Measurements from ENCODE around the gene DAGLB.
"Not testable (repeated sequence)": the region's sequence is repeated elsewhere in the genome, so short reads cannot be mapped to it uniquely, and the experiment has no call there.

DAGLB gene, protein sequence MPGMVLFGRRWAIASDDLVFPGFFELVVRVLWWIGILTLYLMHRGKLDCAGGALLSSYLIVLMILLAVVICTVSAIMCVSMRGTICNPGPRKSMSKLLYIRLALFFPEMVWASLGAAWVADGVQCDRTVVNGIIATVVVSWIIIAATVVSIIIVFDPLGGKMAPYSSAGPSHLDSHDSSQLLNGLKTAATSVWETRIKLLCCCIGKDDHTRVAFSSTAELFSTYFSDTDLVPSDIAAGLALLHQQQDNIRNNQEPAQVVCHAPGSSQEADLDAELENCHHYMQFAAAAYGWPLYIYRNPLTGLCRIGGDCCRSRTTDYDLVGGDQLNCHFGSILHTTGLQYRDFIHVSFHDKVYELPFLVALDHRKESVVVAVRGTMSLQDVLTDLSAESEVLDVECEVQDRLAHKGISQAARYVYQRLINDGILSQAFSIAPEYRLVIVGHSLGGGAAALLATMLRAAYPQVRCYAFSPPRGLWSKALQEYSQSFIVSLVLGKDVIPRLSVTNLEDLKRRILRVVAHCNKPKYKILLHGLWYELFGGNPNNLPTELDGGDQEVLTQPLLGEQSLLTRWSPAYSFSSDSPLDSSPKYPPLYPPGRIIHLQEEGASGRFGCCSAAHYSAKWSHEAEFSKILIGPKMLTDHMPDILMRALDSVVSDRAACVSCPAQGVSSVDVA

DNA sequence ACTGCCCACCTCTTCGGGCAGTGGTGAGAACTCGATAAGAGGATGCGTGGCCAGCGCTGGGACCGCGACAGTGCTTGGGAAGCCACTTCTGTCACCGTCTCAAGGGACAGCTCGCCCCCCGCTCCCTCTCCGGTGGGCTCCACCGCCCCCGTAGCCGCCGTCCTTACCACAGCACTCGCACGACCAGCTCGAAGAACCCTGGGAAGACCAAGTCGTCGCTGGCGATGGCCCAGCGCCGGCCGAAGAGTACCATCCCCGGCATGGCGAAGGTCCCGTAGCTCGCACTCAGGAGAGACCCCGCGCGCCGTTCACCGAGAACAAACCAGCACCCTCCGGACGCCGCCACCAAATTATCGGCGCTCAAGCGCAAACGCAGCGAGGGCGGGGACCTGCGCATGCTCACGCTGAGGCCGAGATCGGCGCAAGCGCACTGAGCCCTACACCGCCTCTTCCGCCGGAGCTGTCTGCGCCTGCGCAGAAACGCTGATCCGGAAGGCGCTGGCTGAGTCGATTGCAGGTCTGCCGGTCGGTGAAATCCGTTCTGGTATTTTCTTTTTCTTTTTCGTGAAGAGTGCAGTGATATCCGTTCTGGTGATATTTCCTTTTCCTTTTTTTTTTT, at the start of gene DAGLB:
Gene DAGLB, minus strand, starts transcription at position 374 of the 619 bp plus-strand sequence. Its CDS starts 112 bp downstream, at position 262.
- peak; percentile 99 for DNase-seq (ENCODE audit: low spot score)

GRCh38 chr7:6497637-6497905, 49.8 kb upstream of the DAGLB start:
- no peak for DNase-seq (ENCODE audit: low spot score)

DNA sequence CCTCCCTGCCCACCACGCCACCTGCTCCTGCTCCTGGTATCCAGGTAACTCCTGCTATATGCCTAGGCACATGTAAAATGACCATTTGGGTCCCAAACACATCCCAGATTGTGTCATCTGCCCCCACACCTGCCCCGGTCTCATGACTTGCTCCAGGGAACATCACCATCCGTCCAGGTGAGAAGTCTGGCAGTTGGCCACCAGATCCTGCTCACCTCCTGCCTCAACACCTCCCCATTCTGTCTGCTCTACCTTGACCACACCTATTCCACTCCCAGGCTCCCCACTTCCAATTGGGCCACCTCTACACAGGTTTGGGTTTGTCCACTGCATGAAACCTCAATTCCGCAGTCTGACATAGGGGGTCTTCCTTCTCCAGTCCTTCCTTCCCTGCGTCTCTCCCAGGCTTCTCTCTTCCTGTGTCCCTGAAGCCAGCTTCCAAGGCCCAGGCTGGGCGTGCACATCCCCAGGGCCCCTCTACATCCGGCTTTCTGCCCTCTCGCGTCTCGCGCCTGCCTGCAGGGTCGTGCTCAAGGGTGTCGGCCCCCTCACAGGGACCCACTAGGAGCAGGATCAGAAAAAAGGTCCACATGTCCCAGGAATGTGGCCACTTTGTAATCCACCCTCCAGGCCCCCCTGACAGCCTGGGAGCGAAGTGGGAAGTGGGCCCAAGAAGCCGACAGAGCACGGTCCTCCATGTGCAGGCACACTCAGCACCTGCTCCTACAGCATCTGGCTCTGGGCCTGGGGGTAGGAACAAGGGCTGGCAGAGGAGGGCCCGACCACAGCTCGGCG, 49.3 kb upstream of the DAGLB start:
- no peak for DNase-seq (ENCODE audit: low spot score)

DNA sequence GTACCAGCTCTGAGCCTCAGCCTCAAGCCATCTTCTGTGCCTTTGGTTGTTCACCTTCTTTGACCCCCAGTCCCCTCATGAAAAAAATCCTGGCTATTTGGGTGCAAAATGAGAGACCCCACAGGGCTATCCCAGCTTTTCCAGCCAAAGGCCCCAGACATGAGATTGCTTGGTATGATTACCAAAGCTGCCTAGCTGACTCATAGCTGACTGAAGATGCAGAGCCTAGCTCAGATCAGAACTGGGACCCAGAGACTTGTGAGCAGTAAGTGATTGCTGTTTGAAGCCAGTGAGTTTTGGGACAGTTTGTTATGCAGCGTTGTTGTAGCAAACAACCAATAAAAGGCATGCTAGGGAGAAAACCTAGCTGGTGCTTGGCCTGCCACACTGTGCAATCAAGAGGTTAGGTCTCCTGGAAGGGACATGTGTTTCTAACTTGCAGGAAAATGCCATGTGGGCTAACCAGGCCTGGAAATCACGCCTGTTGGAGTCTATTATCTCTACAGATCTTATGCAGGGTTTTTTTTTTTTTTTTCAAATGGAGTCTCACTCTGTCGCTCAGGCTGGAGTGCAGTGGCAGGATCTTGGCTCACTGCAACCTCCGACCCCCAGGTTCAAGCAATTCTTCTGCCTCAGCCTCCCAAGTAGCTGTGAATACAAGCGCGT, 48.0 kb upstream of the DAGLB start:
- no peak for DNase-seq (ENCODE audit: low spot score)

- no peak for DNase-seq (ENCODE audit: low spot score)
Observed at GRCh38 chr7:6494365-6494764, 46.6 kb upstream of the DAGLB start.

GRCh38 chr7:6491194-6491593, 43.4 kb upstream of the DAGLB start:
- no peak for DNase-seq (ENCODE audit: low spot score)

DNA sequence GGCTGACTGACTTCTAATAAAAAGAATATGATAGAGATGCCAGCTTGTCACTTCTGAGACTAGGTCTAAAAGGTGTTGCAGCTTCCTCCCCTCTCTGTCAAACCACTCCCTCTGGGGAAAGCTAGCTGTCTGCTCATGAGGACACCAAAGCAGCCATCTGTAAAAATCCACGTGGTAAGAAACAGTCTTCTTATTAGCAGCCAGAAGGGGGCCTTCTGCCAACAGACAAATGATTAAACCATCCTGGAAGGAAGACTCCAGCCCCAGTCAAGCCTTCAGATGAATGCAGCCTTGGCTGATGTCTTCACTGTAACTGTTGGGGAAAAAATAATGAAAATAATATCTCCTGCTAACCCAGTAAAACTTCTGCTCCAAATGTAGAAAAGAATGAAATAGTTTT, 41.9 kb upstream of the DAGLB start:
- DNase-seq (ENCODE audit: low spot score): no peak

DNA sequence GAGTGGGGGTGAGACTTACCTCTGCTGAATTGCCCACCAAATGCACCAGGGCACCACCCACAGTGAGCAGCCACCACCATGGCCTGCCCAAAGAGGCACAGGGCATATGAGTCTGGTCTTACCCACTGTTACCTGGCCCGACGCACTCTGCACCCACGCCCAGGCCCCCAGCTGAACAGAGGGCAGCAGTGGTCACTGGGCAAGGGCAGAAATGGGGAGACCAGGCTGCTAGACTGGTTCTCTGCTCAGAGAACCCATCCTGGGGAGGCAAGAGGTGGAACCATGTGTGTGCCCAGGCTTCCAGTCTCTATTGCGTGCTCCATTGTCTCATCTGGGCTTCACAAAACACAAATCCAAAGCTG, 39.4 kb upstream of the DAGLB start:
- no peak for DNase-seq (ENCODE audit: low spot score)

DNA sequence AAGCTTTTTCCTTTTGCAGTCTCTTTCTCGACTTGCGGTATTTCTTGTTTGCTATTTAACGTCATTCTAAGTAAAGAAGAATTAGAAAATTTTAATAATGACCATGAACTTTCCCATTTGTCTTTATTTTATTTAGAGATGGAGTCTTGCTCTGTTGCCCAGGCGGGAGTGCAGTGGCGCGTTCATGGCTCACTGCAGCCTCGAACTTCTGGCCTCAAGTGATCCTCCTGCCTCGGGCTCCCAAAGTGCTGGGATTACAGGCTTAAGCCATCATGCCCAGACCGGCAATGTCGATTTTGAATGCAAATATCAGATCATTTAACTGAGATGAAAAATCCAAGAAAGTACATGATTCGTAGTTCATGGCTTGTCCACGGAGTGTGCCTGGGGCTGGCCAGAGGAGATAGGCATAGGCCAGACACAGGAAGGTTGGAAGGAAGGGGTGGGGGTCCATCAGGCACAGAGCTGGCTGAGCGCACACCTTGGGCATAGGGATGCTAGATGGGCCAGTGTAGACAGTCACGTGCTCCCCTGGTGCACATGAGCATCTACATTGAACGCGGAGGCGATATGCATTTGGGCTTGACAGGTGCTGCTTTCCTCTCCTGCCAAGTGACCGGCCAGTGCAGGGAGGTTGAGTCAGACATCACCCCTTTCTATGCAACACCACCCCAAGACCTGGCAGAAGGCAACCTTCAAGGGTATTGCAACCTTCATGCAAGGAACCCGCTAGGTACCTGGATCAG, 38.9 kb upstream of the DAGLB start:
- DNase-seq (ENCODE audit: low spot score): no peak

DNA sequence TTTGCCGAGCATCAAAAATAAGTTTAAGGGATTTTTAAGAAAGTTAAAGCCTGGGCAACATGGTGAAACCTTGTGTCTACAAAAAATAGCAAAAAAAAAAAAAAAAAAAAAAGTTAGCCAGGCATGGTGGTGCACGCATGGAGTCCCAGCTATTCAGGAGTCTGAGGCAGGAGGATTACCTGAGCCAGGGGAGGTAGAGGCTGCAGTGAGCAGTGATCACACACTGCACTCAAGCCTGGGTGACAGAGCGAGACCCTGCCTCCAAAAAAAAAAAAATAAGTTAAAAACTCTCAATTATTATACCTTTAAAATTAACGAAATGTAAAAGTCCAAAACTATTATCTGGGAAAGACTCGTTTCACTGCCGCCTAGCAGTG, 35.0 kb upstream of the DAGLB start:
- DNase-seq (ENCODE audit: low spot score): no peak

DNA sequence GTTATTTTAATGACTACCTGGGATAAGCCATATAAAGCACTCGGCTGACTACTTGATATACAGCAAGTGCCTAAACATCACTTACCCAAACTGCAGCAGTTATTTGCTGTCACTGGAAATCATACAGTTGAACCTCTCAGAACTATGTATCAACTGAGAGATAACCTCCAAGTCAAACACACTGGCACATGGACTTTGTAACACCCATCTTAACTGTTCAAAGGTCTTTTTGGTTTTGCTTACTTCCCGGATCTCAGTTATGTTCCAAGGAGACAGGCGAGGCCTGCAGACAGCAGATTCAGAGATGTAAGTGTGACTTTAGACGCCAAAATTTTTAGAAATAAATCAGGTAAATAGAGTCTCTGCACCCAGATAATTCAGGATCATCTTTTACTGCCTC, 34.6 kb upstream of the DAGLB start:
- no peak for DNase-seq (ENCODE audit: low spot score)

DNA sequence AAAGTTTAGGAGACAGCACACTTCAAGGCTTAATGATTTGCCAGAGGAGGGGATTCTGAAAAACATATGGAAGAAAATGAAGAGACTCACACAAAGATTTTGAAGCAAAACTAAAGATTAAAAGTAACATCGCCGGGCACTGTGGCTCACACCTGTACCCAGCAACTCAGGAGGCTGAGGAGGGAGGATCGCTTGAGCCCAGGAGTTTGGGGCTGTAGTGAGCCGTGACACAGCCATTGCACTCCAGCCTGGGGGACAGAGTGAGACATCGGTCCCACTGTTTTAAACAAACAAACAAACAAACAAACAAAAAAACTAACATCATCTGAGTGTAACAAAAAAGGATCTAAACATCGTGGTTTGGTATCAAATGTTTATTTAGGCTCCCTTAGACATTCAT, 33.7 kb upstream of the DAGLB start:
- no peak for DNase-seq (ENCODE audit: low spot score)

DNA sequence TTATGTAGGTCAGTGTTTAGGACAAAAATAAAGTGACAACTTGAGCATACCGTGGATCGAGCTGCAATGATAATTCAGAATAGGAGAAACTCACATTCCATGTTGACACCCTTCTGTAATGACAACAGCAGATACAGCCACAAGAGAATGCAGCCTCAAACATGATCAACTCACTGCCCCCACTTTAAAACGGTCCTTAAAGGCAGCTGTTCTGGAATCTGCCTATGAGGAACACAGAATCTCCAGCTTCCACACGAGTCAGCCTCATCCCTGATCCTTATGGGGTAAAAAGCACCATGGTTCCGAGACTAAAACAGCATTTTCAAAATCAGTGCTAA, 32.5 kb upstream of the DAGLB start:
- DNase-seq (ENCODE audit: low spot score): no peak

DNA sequence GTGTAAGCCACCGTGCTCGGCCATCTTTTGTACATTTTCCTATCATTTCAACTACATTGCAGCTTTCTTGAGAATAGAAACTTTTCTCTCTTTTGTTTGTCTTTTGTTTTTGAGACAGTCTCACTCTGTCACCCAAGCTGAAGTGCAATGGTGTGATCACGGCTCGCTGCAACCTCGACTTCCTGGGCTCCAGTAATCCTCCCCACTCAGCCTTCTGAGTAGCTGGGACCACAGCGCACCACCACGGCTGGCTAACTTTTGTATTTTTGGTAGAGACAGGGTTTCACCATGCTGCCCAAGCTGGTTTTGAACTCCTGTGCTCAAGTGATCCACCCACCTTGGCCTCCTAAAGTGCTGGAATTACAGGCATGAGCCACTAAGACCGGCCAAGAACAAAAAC, 31.3 kb upstream of the DAGLB start:
- DNase-seq (ENCODE audit: low spot score): no peak

GRCh38 chr7:6478186-6478585, 30.4 kb upstream of the DAGLB start:
- no peak for DNase-seq (ENCODE audit: low spot score)

DNA sequence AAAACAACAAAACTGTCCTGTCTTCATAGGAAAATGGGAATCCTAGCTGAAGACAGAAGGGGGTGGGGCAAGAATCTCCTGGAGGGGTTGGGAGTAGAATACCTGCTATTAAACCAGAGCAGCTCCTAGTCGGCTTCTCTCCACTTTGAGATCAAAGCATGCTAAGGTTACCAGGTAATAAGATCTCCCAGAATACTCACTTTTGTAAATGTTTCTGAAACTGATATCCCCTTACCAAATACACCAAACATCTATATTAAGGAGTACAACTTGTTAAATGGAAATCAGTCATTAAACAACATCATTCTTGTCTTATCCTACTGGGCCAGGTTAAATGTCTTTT, 29.5 kb upstream of the DAGLB start:
- no peak for DNase-seq (ENCODE audit: low spot score)

- no peak for DNase-seq (ENCODE audit: low spot score)
Observed at GRCh38 chr7:6476596-6477317, 29.0 kb upstream of the DAGLB start.

DNA sequence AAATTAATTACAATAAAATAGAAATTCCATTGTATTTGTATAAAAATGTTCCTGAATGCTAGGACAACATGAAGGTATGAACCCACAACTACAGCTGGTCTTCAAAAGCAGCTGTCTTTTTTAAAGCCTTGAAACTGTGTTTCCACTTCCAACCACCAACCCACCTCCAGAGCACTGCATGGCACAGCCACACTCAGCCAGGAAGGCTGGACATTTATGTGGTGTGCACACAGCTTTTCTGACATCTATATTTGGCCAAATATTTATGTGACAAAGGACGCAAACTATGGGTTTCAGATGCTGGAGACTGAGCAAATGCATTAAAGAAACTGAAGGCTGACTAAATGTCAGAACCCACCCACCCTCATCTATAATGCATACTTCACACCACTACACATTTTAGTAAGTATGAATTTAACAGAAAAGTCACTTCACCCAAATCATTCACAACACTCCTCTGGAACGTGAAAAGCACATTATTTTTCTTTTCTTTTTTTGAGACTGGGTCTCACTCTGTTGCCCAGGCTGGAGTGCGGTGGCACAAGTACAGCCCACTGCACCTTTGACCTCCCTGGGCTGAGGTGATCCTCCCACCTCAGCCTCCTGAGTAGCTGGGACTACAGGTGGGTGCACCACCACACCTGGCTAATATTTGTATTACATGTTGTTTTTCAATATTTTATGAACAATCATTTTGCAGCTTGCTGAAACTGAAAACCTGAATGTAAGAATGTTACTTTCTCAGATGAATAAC, 27.9 kb upstream of the DAGLB start:
- DNase-seq (ENCODE audit: low spot score): no peak

DNA sequence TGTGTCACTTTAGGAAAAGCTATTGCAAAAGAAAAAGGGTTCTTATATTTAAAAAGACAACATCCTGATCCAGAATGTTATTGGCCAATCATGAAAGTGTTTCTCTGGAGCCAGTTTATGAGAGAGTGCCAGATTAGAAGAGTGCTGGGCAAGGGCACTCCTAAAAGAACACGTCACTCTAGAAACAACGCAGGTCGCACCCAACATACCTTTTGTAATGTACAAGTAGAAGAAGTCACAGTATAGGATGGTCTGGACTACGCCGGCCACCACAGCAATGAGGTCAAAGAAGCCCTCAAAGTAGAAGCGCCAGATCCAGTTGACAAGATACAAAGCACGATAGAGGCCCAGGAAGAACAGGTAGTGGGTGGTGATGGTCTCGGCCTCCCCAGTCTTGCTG, 18.1 kb upstream of the DAGLB start:
- DNase-seq (ENCODE audit: low spot score): no peak

DNA sequence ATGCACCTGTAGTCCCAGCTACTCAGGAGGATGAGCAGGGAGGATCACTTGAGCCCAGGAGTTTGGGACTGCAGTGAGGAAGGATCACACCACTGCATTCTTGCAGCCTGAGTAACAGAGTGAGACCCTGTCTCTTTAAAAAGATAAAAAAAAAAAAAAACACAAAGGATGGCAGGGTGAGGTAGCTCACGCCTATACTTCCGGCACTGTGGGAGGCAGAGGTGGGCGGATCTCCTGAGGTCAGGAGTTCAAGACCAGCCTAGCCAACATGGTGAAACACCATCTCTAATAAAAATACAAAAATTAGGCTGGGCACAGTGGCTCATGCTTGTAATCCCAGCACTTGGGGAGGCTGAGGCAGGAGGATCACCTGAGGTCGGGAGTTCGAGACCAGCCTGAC, 15.9 kb upstream of the DAGLB start:
- not testable (repeated sequence) for DNase-seq (ENCODE audit: low spot score)

All from D341Med (cell line).